Islet of Langerhans (tissue), 1 donor: ENCODE data around the gene IFT122.

ENCODE experiments used
- FAIRE-seq: peaks from one replicate; lab custom pipeline; 2011; peaks lifted over from hg19 to GRCh38; lab: Jason Lieb, UNC

The IFT122 gene

GRCh38 chr3:129415378-129415777 is 24.6 kb upstream of the IFT122 start:
- FAIRE-seq, result no peak

- no peak for FAIRE-seq
Measured at GRCh38 chr3:129415830-129416229, 24.2 kb upstream of the IFT122 start.

- no peak for FAIRE-seq
Measured at GRCh38 chr3:129416415-129416814, 23.6 kb upstream of the IFT122 start.

GRCh38 chr3:129417326-129417725 is 22.7 kb upstream of the IFT122 start:
- no peak for FAIRE-seq

- no peak for FAIRE-seq
Measured at GRCh38 chr3:129418041-129418973, 21.7 kb upstream of the IFT122 start.

- no peak for FAIRE-seq
Measured at GRCh38 chr3:129419476-129419875, 20.5 kb upstream of the IFT122 start.

- FAIRE-seq, result no peak
Measured at GRCh38 chr3:129421236-129421883, 18.7 kb upstream of the IFT122 start.

- no peak for FAIRE-seq
Measured at GRCh38 chr3:129421988-129422745, 17.9 kb upstream of the IFT122 start.

- no peak for FAIRE-seq
Measured at GRCh38 chr3:129422897-129423296, 17.1 kb upstream of the IFT122 start.

- FAIRE-seq, result no peak
Measured at GRCh38 chr3:129424185-129424841, 15.7 kb upstream of the IFT122 start.

- FAIRE-seq, result no peak
Measured at GRCh38 chr3:129425213-129425612, 14.8 kb upstream of the IFT122 start.

- FAIRE-seq, result no peak
Measured at GRCh38 chr3:129425619-129426018, 14.4 kb upstream of the IFT122 start.

- no peak for FAIRE-seq
Measured at GRCh38 chr3:129428007-129428375, 12.0 kb upstream of the IFT122 start.

- no peak for FAIRE-seq
Measured at GRCh38 chr3:129428376-129429079, 11.5 kb upstream of the IFT122 start, which contains the start of gene EFCAB12. Gene EFCAB12, minus strand, starts transcription at chr3:129428636. Its CDS starts 148 bp downstream, at chr3:129428488.

- FAIRE-seq, result peak; percentile 9
Measured at GRCh38 chr3:129429080-129429451, 11.0 kb upstream of the IFT122 start.

- FAIRE-seq, result no peak
Measured at GRCh38 chr3:129429602-129430001, 10.4 kb upstream of the IFT122 start.

- FAIRE-seq, result no peak
Measured at GRCh38 chr3:129432036-129432435, 8.0 kb upstream of the IFT122 start.

GRCh38 chr3:129432671-129433070 is 7.4 kb upstream of the IFT122 start:
- no peak for FAIRE-seq

- FAIRE-seq, result no peak
Measured at GRCh38 chr3:129433565-129433964, 6.5 kb upstream of the IFT122 start.

- FAIRE-seq, result no peak
Measured at GRCh38 chr3:129434140-129434539, 5.9 kb upstream of the IFT122 start.

- no peak for FAIRE-seq
Measured at GRCh38 chr3:129435367-129435766, 4.7 kb upstream of the IFT122 start.
